AML-193 (cell line): ENCODE results near the gene LTBP1.
"Not testable (repeated sequence)": the region's sequence is repeated elsewhere in the genome, so short reads cannot be mapped to it uniquely, and the experiment has no call there.

Experiments used
- DNase-seq, 2 experiments: peaks; one replicate each; lab custom pipeline; 2025; lab: John Stamatoyannopoulos, UW

The LTBP1 gene

GRCh38 chr2:32963941-32964340 is 17.2 kb downstream of the LTBP1 start:
- no peak for DNase-seq

GRCh38 chr2:32965523-32966171 is 18.9 kb downstream of the LTBP1 start:
- no peak for DNase-seq

- DNase-seq = no peak
Measured at GRCh38 chr2:32969444-32970162, 22.9 kb downstream of the LTBP1 start.

- DNase-seq = not testable (repeated sequence)
Measured at GRCh38 chr2:32973772-32974171, 27.0 kb downstream of the LTBP1 start.

GRCh38 chr2:32976409-32977063 is 29.8 kb downstream of the LTBP1 start:
- no peak for DNase-seq

GRCh38 chr2:32977228-32977758 is 30.5 kb downstream of the LTBP1 start:
- DNase-seq = no peak

GRCh38 chr2:32981612-32982011 is 34.9 kb downstream of the LTBP1 start:
- no peak for DNase-seq

GRCh38 chr2:32983193-32983924 is 36.6 kb downstream of the LTBP1 start:
- not testable (repeated sequence) for DNase-seq

- DNase-seq = no peak
Measured at GRCh38 chr2:32986480-32986879, 39.7 kb downstream of the LTBP1 start.

- DNase-seq = no peak
Measured at GRCh38 chr2:32988525-32988924, 41.8 kb downstream of the LTBP1 start.

- no peak for DNase-seq
Measured at GRCh38 chr2:32990556-32990955, 43.8 kb downstream of the LTBP1 start.

GRCh38 chr2:32991091-32991845 is 44.5 kb downstream of the LTBP1 start:
- no peak for DNase-seq

- DNase-seq = no peak
Measured at GRCh38 chr2:32993005-32993539, 46.3 kb downstream of the LTBP1 start.

GRCh38 chr2:32997705-32998104 is 51.0 kb downstream of the LTBP1 start:
- no peak for DNase-seq

- no peak for DNase-seq
Measured at GRCh38 chr2:33000986-33001385, 54.2 kb downstream of the LTBP1 start.

- no peak for DNase-seq
Measured at GRCh38 chr2:33001823-33002222, 55.1 kb downstream of the LTBP1 start.

- DNase-seq = no peak
Measured at GRCh38 chr2:33002863-33003262, 56.1 kb downstream of the LTBP1 start.

- DNase-seq = no peak
Measured at GRCh38 chr2:33005057-33005456, 58.3 kb downstream of the LTBP1 start.

- no peak for DNase-seq
Measured at GRCh38 chr2:33008716-33009115, 62.0 kb downstream of the LTBP1 start.

- no peak for DNase-seq
Measured at GRCh38 chr2:33009249-33009648, 62.5 kb downstream of the LTBP1 start.

GRCh38 chr2:33011373-33011772 is 64.6 kb downstream of the LTBP1 start:
- no peak for DNase-seq
